Sigmoid colon (tissue), 4 donors: ENCODE measurements around the gene PDE1A.

Experiments used
- POLR2A ChIP-seq, 2 donors: fragments of 450-650 bp; IDR thresholded peaks; one replicate each; pipeline ENCODE4 v1.6.1; 2016; ENCODE audit warnings: antibody characterized with exemption in 2 of 2, mild to moderate bottlenecking in 2 of 2, moderate library complexity in 2 of 2
- POLR2AphosphoS5 ChIP-seq, 4 donors: sonication (generic); formaldehyde crosslinking; IDR thresholded peaks; one replicate each; pipeline ENCODE4 v1.6.1; 2017; ENCODE audit warnings: antibody characterized with exemption in 4 of 4
- TF ChIP-seq, protein P1 (sequence below), 4 experiments: fragments of 450-650 bp in 3 of 4; fragments of 200-600 bp in 1 of 4; IDR thresholded peaks; one replicate each; pipeline ENCODE4 v1.5.1; 2016 to 2019; ENCODE audit warnings: antibody characterized with exemption in 4 of 4, mild to moderate bottlenecking in 3 of 4, moderate library complexity in 2 of 4

- TF ChIP-seq, protein P1, sequence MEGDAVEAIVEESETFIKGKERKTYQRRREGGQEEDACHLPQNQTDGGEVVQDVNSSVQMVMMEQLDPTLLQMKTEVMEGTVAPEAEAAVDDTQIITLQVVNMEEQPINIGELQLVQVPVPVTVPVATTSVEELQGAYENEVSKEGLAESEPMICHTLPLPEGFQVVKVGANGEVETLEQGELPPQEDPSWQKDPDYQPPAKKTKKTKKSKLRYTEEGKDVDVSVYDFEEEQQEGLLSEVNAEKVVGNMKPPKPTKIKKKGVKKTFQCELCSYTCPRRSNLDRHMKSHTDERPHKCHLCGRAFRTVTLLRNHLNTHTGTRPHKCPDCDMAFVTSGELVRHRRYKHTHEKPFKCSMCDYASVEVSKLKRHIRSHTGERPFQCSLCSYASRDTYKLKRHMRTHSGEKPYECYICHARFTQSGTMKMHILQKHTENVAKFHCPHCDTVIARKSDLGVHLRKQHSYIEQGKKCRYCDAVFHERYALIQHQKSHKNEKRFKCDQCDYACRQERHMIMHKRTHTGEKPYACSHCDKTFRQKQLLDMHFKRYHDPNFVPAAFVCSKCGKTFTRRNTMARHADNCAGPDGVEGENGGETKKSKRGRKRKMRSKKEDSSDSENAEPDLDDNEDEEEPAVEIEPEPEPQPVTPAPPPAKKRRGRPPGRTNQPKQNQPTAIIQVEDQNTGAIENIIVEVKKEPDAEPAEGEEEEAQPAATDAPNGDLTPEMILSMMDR (IDR thresholded peaks at IDR 0.05): no peak
- TF ChIP-seq POLR2A (IDR thresholded peaks at IDR 0.05): no peak
- TF ChIP-seq POLR2AphosphoS5 (IDR thresholded peaks at IDR 0.05): no peak
Measured at GRCh38 chr2:182166406-182166805, 260.4 kb downstream of the PDE1A start.
